K562 (cell line): ENCODE data around the gene KIF1A. TPM values are rescaled to one million over a fixed set of nuclear protein-coding genes. Genes with fewer than 3 reads are reported as not detected.

Experiments
- ATAC-seq: fragments of 200-7000 bp; cut with Tn5 transposase; 3 replicates; pipeline ENCODE4 v1.9.1; 2020; ENCODE audit warnings: moderate library complexity
- BruUV-seq: library from RNA; stranded (reverse); fragments of 400-500 nt; replicated peaks from 2 replicates; lab custom pipeline; 2021; lab: Mats Ljungman, UMichigan
- CTCF ChIA-PET: fragments of 300-600 bp; formaldehyde crosslinking; extraction: SDS; loops from one replicate; lab custom pipeline; 2021; ENCODE audit warnings: low intra/inter-chr PET ratio; lab: Yijun Ruan, JAX
- POLR2A ChIA-PET: fragments of 300-600, 350-650 bp; sonication (Branson Sonifier 250); formaldehyde crosslinking; extraction: SDS; loops from one replicate; lab custom pipeline; 2021; ENCODE audit warnings: antibody characterized with exemption, inconsistent platforms; lab: Yijun Ruan, JAX
- DNase-seq, 4 experiments: peaks; one replicate each; pipeline versions ENCODE4 v3.0.0 to v3.0.0-alpha.2; 2011 to 2018; ENCODE audit warnings: low spot score in 3 of 4, mixed read lengths in 3 of 4; ENCODE audit errors: extremely low read depth in 1 of 4
- FAIRE-seq: peaks from 2 replicates; lab custom pipeline; 2011; peaks lifted over from hg19 to GRCh38; lab: Jason Lieb, UNC
- H2AFZ ChIP-seq: 2 replicates; pipeline ENCODE4 v1.6.0; 2011; ENCODE audit warnings: low read depth, low read length, control low read depth, inconsistent platforms
- H3K27ac ChIP-seq: fragments of 200-600 bp; 3 replicates; pipeline ENCODE4 v1.8.0; 2011; ENCODE audit warnings: low read depth, mild to moderate bottlenecking, control low read depth, inconsistent platforms, low read length, moderate library complexity, mixed read lengths; ENCODE audit errors: extremely low read depth
- H3K27me3 ChIP-seq, 2 experiments: fragments of 300-600 bp in 1 of 2; 2 replicates in 1 of 2; 3 replicates in 1 of 2; pipeline versions ENCODE4 v1.6.0 to v1.8.0; 2011; ENCODE audit warnings: inconsistent platforms in 2 of 2, low read length in 2 of 2, mild to moderate bottlenecking in 1 of 2, mixed read lengths in 1 of 2, moderate library complexity in 1 of 2; ENCODE audit not compliant: control insufficient read depth in 2 of 2, insufficient read depth in 2 of 2
- H3K36me3 ChIP-seq: fragments of 300-600 bp; 3 replicates; pipeline ENCODE4 v1.8.0; 2011; ENCODE audit warnings: mild to moderate bottlenecking, low read length, inconsistent platforms; ENCODE audit not compliant: control insufficient read depth, insufficient read depth
- H3K4me1 ChIP-seq, 2 experiments: fragments of 200-600 bp in 1 of 2; replicated peaks in 1 of 2; 2 replicates in 1 of 2; 3 replicates in 1 of 2; pipeline versions ENCODE4 v1.5.1 to v1.8.0; 2011; ENCODE audit warnings: inconsistent platforms in 2 of 2, low read length in 2 of 2, mild to moderate bottlenecking in 1 of 2, mixed read lengths in 1 of 2, moderate library complexity in 1 of 2; ENCODE audit not compliant: control insufficient read depth in 2 of 2, insufficient read depth in 2 of 2
- H3K4me2 ChIP-seq: 2 replicates; pipeline ENCODE4 v1.6.1; 2011; ENCODE audit warnings: low read length, control low read depth, inconsistent platforms, mixed read lengths; ENCODE audit not compliant: insufficient read depth
- H3K4me3 ChIP-seq: fragments of 200-600 bp; sonication (generic), shearing (Covaris generic); 2 replicates; pipeline ENCODE4 v1.5.1; 2016; ENCODE audit warnings: control low read depth, inconsistent platforms
- H3K79me2 ChIP-seq: fragments of 200-600 bp; 3 replicates; pipeline ENCODE4 v1.8.0; 2011; ENCODE audit warnings: low read length, inconsistent platforms; ENCODE audit not compliant: control insufficient read depth, insufficient read depth
- H3K9ac ChIP-seq, 2 experiments: 2 replicates each; pipeline versions ENCODE4 v1.6.0 to v1.6.1; 2011; ENCODE audit warnings: low read depth in 2 of 2, low read length in 2 of 2, control low read depth in 1 of 2, inconsistent platforms in 1 of 2, mild to moderate bottlenecking in 1 of 2, mixed read lengths in 1 of 2; ENCODE audit not compliant: insufficient read depth in 1 of 2
- H3K9me1 ChIP-seq: one replicate; pipeline ENCODE4 v1.6.0; 2011; ENCODE audit warnings: inconsistent platforms, mild to moderate bottlenecking, low read length, moderate library complexity; ENCODE audit not compliant: control insufficient read depth, insufficient read depth
- H3K9me3 ChIP-seq: replicated peaks from 2 replicates; pipeline ENCODE4 v1.5.1; 2011; ENCODE audit warnings: low read depth, low read length, inconsistent platforms; ENCODE audit not compliant: control insufficient read depth, insufficient read depth
- H4K20me1 ChIP-seq: replicated peaks from 2 replicates; pipeline ENCODE4 v1.6.1; 2011; ENCODE audit warnings: low read length, inconsistent platforms, mixed read lengths; ENCODE audit not compliant: control insufficient read depth, insufficient read depth
- ASH1L ChIP-seq: fragments of 450-650 bp; IDR thresholded peaks from 2 replicates; pipeline ENCODE4 v1.6.1; 2018; ENCODE audit warnings: borderline replicate concordance, mild to moderate bottlenecking, low read depth; ENCODE audit not compliant: partially characterized antibody
- DDX20 ChIP-seq: fragments of 450-650 bp; IDR thresholded peaks from 2 replicates; pipeline ENCODE4 v1.6.1; 2016; ENCODE audit warnings: missing genetic modification characterization, low read depth, mild to moderate bottlenecking, missing compliant biosample characterization, moderate library complexity
- FOXM1 ChIP-seq, 2 experiments: fragments of 450-650 bp in 1 of 2; sonication (generic) in 1 of 2; formaldehyde crosslinking in 1 of 2; IDR thresholded peaks; 2 replicates each; pipeline versions ENCODE4 v1.6.1 to v1.9.0; 2017 to 2022; ENCODE audit warnings: low read depth in 2 of 2, mild to moderate bottlenecking in 2 of 2, missing genetic modification reagents in 1 of 2, moderate library complexity in 1 of 2
- HNRNPLL ChIP-seq: fragments of 200-400 bp; formaldehyde crosslinking; IDR thresholded peaks from 2 replicates; pipeline ENCODE4 v1.6.1; 2017; ENCODE audit warnings: low read length, low read depth, mild to moderate bottlenecking; ENCODE audit not compliant: poor library complexity, severe bottlenecking
- MCM7 ChIP-seq, 2 experiments: fragments of 450-650 bp; IDR thresholded peaks; 2 replicates each; pipeline ENCODE4 v1.6.1; 2016 to 2018
- NCOA6 ChIP-seq: fragments of 450-650 bp; IDR thresholded peaks from 2 replicates; pipeline ENCODE4 v1.6.1; 2017; ENCODE audit warnings: mild to moderate bottlenecking
- NFE2L1 ChIP-seq: fragments of 450-650 bp; IDR thresholded peaks from 2 replicates; pipeline ENCODE4 v1.6.1; 2016; ENCODE audit warnings: missing genetic modification characterization, low read depth, mild to moderate bottlenecking, missing compliant biosample characterization, moderate library complexity, borderline replicate concordance
- NFRKB ChIP-seq: fragments of 450-650 bp; IDR thresholded peaks from 2 replicates; pipeline ENCODE4 v1.6.1; 2016; ENCODE audit warnings: low read depth
- NR2F6 ChIP-seq: fragments of 450-650 bp; formaldehyde crosslinking; IDR thresholded peaks from 2 replicates; pipeline ENCODE4 v1.4.0; 2020; ENCODE audit warnings: mild to moderate bottlenecking
- POLR2AphosphoS2 ChIP-seq: IDR thresholded peaks from 2 replicates; pipeline ENCODE4 v1.6.1; 2012; ENCODE audit warnings: low read length, improper control_type of control experiment
- POLR2G ChIP-seq: fragments of 200-400 bp; formaldehyde crosslinking; IDR thresholded peaks from 2 replicates; pipeline ENCODE4 v1.6.1; 2017; ENCODE audit warnings: low read depth, mild to moderate bottlenecking, antibody characterized with exemption, low read length, moderate library complexity
- RFX1 ChIP-seq: fragments of 450-650 bp; IDR thresholded peaks from 2 replicates; pipeline ENCODE4 v1.6.1; 2016; ENCODE audit warnings: mild to moderate bottlenecking, moderate library complexity
- SNRNP70 ChIP-seq: fragments of 200-400 bp; formaldehyde crosslinking; optimal IDR thresholded peaks from 2 replicates; pipeline ENCODE3; 2017; ENCODE audit warnings: low read depth, low read length
- TFAM ChIP-seq: fragments of 250-450 bp; sonication (Bioruptor Pico); conservative IDR thresholded peaks from 2 replicates; pipeline ENCODE4 v1.5.0; 2021; ENCODE audit warnings: mild to moderate bottlenecking, moderate library complexity
- WGBS: fragments of 100-300 bp; shearing (Covaris generic); methylation state at CpG from one replicate; pipeline ENCODE4 v1.1.6; 2016; ENCODE audit warnings: low coverage, mixed read lengths; ENCODE audit not compliant: insufficient coverage; ENCODE audit errors: missing lambda C conversion rate; 5-methylcytosine and 5-hydroxymethylcytosine counted together
- in situ Hi-C: fragments of 300-500 bp; cut with MboI; formaldehyde crosslinking; loops from 4 replicates; pipeline ENCODE4 v1.15.0; 2018; ENCODE audit warnings: inconsistent platforms, mixed read lengths
- intact Hi-C: fragments of 100-400 bp; cut with micrococcal nuclease; formaldehyde crosslinking; loops from 2 replicates; pipeline ENCODE4 v1.14.2; 2022
- polyA plus RNA-seq, 8 experiments: library from polyadenylated mRNA; depleted of rRNA in 4 of 8; stranded (reverse) in 5 of 8; unstranded in 3 of 8; fragments of >200 nt; fragmentation: Nextera tagmentation in 2 of 8; fragmentation: Illumina TruSeq in 1 of 8; extraction: Ambion mirVana in 2 of 8; extraction: Trizol in 1 of 8; gene quantifications; 2 replicates each; pipeline versions ENCODE4 v1.2.1 to v1.2.3, GENCODE V29; 2011 to 2014; ENCODE audit warnings: inconsistent platforms in 1 of 8, missing spikeins in 1 of 8
- total RNA-seq, 7 experiments: library from RNA; depleted of rRNA in 6 of 7; stranded (reverse); fragments of >200 nt in 6 of 7; fragmentation: Illumina TruSeq in 2 of 7; extraction: Trizol in 2 of 7; gene quantifications; 2 replicates each; pipeline versions ENCODE4 v1.2.1 to v1.2.3, GENCODE V29; 2011 to 2021; ENCODE audit warnings: low replicate concordance in 1 of 7
- TF ChIP-seq, protein P1 (sequence below): sonication (generic); formaldehyde crosslinking; IDR thresholded peaks from 2 replicates; pipeline ENCODE4 v1.8.0; 2022; ENCODE audit warnings: mild to moderate bottlenecking, missing genetic modification reagents
- TF ChIP-seq, protein P2 (sequence below), 2 experiments: fragments of 450-650 bp in 1 of 2; sonication (generic) in 1 of 2; formaldehyde crosslinking; conservative IDR thresholded peaks; 2 replicates each; pipeline versions ENCODE4 v1.4.0 to v1.8.1; 2020 to 2022; ENCODE audit warnings: mild to moderate bottlenecking in 1 of 2, missing genetic modification reagents in 1 of 2

The KIF1A gene
- total and polyA plus RNA-seq, 9 of the 15 experiments (the other 6 are each of a cell fraction or from before 2014, with no cell fraction given) = 0.07 to 1.4 (median 0.45) TPM; not detected in 2

DNA sequence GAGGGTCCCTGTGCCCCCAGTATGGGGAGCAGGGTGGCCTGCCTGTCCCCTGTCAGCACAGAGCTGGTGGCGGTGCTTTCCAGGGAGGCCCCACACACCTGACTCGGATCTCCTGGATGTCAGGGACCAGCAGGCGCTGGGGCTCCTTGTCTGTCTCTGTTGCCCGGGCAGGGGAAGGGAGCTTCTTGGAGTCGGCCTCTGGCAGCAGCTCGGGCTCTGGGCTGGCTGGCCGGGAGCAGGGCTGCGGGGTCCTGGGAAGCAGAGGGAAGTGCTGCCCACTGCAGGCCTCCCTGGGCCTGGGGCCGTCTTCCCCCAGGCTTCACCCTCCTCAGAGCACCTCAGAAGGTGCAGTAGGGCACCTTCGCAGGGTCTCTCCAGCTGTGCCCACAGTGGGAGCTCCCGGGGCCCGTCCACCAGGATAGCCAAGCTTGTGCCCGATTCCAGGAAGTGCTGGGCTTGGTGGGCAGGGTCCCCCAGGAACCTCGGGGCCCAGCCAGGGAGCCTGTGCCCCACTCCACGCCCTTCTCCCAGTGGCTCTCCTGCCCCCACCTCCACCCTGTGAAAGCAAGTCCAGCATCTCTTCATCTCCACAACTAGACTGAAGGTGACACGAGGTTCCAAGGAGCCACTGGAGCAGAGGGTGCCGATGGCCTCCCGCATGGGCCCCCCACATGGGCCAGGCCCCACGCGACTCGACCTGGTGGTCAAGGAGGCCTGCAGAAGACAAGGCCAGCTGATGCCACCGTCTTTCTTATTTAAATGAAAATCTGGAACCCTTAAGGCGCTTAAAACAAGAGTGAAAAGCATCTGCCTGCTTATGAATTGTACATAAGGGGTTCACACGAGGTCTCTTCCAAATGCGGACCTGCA lies 100.1 kb downstream of the KIF1A start:
- Histone ChIP-seq H3K27me3 (peaks cover 7 to 90% of the 10 kb centered on the region in 2 experiments; a peak in 4 of 5 replicates), H3K9ac (no peak overlapping the region), H3K4me1 (peaks cover 0 to 8% of the 10 kb centered on the region in 2 experiments; a peak in 1 of 5 replicates), H3K9me3 (no peaks in the 10 kb centered on the region), H3K79me2 (no peaks in the 10 kb centered on the region), H3K9me1 (no peaks in the 10 kb centered on the region), H4K20me1 (no peaks in the 10 kb centered on the region), H3K4me3 (no peak overlapping the region), H3K27ac (no peak overlapping the region), H3K36me3 (no peaks in the 10 kb centered on the region), H2AFZ (no peak overlapping the region), H3K4me2 (no peak overlapping the region)
- ChIA-PET CTCF (no interaction called here), POLR2A (no interaction called here)
- intact Hi-C loops = no loop called here
- TF ChIP-seq RFX1 (no peak), NFE2L1 (no peak), NCOA6 (no peak), NFRKB (no peak), NR2F6 (no peak), POLR2G (no peak), ASH1L (no peak), MCM7 (IDR thresholded peaks at IDR 0.05) (no peak), POLR2AphosphoS2 (no peak), HNRNPLL (no peak), SNRNP70 (no peak), DDX20 (tag) (no peak), FOXM1 (IDR thresholded peaks at IDR 0.05; ENCODE audit: low read depth) (no peak), FOXM1 (CRISPR knock-in tag; IDR thresholded peaks at IDR 0.05; ENCODE audit: low read depth) (no peak), TFAM (CRISPR knock-in tag) (no peak)
- TF ChIP-seq, protein P1, sequence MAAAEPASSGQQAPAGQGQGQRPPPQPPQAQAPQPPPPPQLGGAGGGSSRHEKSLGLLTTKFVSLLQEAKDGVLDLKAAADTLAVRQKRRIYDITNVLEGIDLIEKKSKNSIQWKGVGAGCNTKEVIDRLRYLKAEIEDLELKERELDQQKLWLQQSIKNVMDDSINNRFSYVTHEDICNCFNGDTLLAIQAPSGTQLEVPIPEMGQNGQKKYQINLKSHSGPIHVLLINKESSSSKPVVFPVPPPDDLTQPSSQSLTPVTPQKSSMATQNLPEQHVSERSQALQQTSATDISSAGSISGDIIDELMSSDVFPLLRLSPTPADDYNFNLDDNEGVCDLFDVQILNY = no peak
- TF ChIP-seq, protein P2, sequence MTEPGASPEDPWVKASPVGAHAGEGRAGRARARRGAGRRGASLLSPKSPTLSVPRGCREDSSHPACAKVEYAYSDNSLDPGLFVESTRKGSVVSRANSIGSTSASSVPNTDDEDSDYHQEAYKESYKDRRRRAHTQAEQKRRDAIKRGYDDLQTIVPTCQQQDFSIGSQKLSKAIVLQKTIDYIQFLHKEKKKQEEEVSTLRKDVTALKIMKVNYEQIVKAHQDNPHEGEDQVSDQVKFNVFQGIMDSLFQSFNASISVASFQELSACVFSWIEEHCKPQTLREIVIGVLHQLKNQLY (CRISPR knock-in tag; conservative IDR thresholded peaks at IDR 0.05) = no peak
- WGBS = under 1% methylated on average over 14 of the region's 25 CpGs
- in situ Hi-C loops = no loop called here
- no peak for ATAC-seq
- DNase-seq = no peak
- no peak for FAIRE-seq
- no TSS peak for BruUV-seq
